ENCODE data around the gene KIR3DL3. TPM values are rescaled to one million over a fixed set of nuclear protein-coding genes. Genes with fewer than 3 reads are reported as not detected.
"Not testable (repeated sequence)": the region's sequence is repeated elsewhere in the genome, so short reads cannot be mapped to it uniquely, and the experiment has no call there.

Gene KIR3DL3
- total RNA-seq, 1 donor, result not detected

DNA sequence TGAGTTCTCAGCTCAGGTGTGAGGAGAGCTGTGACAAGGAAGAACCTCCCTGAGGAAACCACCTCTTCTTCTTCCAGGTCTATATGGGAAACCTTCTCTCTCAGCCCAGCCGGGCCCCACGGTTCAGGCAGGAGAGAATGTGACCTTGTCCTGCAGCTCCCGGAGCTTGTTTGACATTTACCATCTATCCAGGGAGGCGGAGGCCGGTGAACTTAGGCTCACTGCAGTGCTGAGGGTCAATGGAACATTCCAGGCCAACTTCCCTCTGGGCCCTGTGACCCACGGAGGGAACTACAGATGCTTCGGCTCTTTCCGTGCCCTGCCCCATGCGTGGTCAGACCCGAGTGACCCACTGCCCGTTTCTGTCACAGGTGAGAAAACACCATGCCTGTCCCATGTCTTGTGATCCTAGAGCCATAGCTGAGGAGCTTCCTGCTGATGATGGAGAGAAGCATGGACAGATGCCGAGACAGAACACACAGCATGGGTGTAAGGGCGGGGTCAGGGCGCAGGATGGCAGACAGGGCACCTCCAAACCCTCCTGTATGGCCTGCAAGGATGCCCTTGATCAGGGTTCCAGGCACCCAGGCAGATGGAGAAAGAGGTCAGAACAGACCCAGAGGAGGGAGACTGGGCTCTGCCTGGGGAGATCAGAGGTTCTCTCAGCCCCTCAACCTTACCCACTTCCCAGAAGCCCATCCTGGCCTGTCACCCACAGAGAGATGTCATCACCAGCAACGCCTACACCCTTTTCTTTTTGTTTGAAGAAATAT lies 5.4 kb downstream of the KIR3DL3 start:
- TF ChIP-seq, protein P1, sequence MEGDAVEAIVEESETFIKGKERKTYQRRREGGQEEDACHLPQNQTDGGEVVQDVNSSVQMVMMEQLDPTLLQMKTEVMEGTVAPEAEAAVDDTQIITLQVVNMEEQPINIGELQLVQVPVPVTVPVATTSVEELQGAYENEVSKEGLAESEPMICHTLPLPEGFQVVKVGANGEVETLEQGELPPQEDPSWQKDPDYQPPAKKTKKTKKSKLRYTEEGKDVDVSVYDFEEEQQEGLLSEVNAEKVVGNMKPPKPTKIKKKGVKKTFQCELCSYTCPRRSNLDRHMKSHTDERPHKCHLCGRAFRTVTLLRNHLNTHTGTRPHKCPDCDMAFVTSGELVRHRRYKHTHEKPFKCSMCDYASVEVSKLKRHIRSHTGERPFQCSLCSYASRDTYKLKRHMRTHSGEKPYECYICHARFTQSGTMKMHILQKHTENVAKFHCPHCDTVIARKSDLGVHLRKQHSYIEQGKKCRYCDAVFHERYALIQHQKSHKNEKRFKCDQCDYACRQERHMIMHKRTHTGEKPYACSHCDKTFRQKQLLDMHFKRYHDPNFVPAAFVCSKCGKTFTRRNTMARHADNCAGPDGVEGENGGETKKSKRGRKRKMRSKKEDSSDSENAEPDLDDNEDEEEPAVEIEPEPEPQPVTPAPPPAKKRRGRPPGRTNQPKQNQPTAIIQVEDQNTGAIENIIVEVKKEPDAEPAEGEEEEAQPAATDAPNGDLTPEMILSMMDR (IDR thresholded peaks at IDR 0.05; ENCODE audit: insufficient read depth, low read depth, low read length), result no peak
- DNase-seq (ENCODE audit: low read depth), result no peak
- H3K4me3 ChIP-seq (ENCODE audit: low read depth, low read length), result no peak overlapping the region

DNA sequence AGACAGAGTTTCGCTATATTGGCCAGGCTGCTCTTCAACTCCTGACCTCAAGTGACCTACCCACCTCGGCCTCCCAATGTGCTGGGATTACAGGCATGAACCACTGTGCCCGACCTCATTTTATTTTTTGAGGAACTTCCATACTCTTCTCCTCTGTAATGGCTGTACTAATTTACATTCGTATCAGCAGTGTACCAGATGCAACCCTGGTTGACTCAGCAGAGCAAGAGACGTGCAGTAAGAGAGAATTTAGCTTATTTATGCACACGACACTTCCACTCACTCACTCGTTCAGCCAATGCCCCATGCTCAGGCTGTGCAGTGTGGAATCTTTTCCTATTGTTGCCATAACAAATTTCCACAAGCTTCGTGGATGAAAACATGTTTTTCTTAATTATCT lies 6.9 kb downstream of the KIR3DL3 start:
- H3K4me3 ChIP-seq (ENCODE audit: low read depth, low read length), result no peak overlapping the region
- TF ChIP-seq, protein P1 (IDR thresholded peaks at IDR 0.05; ENCODE audit: insufficient read depth, low read depth, low read length), result no peak
- no peak for DNase-seq (ENCODE audit: low read depth)

DNA sequence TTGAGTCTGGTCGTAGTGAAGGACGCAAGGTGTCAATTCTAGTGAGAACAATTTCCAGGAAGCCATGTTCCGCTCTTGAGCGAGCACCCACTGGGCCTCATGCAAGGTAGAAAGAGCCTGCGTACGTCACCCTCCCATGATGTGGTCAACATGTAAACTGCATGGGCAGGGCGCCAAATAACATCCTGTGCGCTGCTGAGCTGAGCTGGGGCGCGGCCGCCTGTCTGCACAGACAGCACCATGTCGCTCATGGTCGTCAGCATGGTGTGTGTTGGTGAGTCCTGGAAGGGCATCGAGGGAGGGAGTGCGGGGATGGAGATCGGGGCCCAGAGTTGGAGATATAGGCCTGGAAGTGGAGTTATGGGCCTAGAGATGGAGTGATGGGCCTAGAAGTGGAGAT lies 14.1 kb downstream of the KIR3DL3 start, which contains the start of gene KIR2DL3:
KIR2DL3 (plus strand) TSS at position 208 of the 400 bp plus-strand sequence; CDS start at position 241, 33 bp downstream.
- DNase-seq (ENCODE audit: low read depth); H3K4me3 ChIP-seq (ENCODE audit: low read depth, low read length): not testable (repeated sequence)

DNA sequence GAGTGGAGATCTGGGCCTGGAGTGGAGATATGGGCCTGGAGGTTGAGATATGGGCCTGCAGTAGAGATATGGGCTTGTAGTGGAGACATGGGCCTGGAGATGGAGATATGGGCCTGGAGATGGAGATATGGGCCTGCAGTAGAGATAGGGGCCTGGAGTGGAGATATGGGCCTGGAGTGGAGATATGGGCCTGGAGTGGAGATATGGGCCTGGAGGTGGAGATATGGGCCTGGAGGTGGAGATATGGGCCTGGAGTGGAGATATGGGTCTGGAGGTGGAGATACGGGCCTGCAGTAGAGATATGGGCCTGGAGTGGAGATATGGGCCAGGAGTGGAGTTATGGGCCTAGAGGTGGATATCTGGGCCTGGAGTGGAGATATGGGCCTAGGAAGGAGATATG lies 14.5 kb downstream of the KIR3DL3 start:
- no peak for DNase-seq (ENCODE audit: low read depth)
- no peak overlapping the region for H3K4me3 ChIP-seq (ENCODE audit: low read depth, low read length)
- TF ChIP-seq, protein P1 (IDR thresholded peaks at IDR 0.05; ENCODE audit: insufficient read depth, low read depth, low read length), result no peak

DNA sequence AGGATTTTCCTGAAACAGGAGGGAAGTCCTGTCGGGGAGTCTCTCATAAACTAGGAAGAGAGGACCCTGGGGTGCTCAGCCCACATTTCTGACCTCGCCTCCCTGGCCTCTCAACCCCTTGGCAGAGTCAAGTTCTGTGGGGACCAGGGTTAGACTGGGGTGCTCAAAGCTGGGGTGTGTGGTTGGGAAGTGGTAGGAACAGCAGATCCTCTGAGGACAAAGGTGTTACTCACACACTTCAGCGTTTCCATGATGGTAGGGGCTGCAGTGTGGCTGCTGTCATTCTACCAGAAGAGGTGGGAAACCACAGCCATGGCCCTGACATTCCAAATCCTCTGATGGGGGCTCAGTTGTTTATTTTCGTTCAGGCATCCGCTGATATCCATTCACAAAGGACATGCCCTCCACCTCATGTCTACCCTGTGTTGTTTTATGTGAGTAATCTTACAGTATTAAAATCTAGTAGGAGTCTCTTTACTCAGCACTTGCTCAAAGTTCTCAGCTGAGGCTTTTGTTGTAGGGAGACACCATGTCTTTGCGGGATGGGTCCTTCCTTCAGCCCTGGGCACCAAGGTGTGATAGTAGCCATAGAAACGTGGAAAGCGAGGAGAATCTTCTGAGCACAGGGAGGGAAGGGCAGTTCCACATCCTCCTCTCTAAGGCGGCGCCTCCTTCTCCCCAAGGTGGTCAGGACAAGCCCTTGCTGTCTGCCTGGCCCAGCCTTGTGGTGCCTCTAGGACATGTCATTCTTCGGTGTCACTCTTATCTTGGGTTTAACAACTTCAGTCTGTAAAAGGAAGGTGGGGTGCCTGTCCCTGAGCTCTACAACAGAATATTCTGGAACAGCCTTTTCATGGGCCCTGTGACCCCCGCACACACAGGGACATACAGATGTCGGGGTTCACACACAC lies 15.6 kb downstream of the KIR3DL3 start:
- DNase-seq (ENCODE audit: low read depth), result no peak
- no peak overlapping the region for H3K4me3 ChIP-seq (ENCODE audit: low read depth, low read length)
- TF ChIP-seq, protein P1 (IDR thresholded peaks at IDR 0.05; ENCODE audit: insufficient read depth, low read depth, low read length), result no peak

DNA sequence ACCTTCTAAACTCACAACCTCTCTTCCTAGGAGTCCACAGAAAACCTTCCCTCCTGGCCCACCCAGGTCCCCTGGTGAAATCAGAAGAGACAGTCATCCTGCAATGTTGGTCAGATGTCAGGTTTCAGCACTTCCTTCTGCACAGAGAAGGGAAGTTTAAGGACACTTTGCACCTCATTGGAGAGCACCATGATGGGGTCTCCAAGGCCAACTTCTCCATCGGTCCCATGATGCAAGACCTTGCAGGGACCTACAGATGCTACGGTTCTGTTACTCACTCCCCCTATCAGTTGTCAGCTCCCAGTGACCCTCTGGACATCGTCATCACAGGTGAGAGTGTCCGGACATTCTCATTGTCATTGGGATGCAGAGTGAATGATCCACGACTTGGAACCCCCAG lies 17.7 kb downstream of the KIR3DL3 start:
- not testable (repeated sequence) for H3K4me3 ChIP-seq (ENCODE audit: low read depth, low read length)

DNA sequence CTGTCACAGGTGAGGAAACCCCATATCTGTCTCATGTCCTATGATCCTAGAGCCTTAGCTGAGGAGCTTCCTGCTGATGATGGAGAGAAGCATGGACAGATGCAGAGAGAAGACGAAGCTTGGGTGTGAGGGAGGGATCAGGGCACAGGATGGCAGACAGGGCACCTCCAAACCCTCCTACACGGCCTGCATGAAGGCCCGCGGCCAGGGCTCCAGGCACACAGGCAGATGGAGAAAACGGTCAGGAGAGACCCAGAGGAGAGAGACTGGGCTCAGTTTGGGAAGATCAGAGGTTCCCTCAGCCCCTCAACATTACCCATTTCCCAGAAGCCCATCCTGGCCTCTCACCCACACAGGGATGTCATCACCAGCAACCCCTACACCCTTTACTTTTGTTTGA lies 19.8 kb downstream of the KIR3DL3 start:
- H3K4me3 ChIP-seq (ENCODE audit: low read depth, low read length); DNase-seq (ENCODE audit: low read depth): not testable (repeated sequence)

More for the DNA sequence above, 17.7 kb downstream of the KIR3DL3 start:
- not testable (repeated sequence) for DNase-seq (ENCODE audit: low read depth)

DNA sequence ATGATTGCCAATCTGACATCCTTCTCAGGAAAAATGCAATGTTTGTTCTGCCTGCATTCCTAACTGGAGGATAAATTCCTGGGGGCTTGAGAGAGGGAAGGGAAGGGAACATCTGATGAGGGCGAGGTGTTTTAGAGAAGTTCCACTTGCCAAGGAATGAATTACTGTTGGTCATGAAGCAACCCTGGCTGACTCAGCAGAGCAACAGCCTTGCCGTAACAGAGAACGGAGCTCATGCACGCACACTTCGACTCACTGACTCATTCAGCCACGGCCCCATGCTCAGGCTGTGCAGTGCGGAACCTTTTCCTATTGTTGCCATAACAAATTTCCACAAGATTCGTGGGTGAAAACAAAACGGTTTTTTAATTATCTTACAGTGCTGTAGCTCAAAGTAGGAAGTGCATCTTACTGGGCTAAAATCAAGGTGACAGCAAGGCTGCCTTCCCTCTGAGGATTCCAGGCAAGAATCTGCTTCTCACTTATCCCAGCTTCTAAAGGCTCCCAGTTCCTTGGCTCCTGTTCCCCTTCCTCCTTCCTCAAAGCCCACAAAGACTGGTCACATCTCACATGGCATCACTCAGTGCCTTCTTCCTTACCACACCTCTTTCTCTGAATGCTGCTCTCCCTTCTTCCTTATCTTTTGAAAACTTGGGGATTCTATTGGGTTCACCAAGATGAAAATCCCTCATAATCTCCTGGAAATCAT lies 23.5 kb downstream of the KIR3DL3 start:
- not testable (repeated sequence) for DNase-seq (ENCODE audit: low read depth); H3K4me3 ChIP-seq (ENCODE audit: low read depth, low read length)

DNA sequence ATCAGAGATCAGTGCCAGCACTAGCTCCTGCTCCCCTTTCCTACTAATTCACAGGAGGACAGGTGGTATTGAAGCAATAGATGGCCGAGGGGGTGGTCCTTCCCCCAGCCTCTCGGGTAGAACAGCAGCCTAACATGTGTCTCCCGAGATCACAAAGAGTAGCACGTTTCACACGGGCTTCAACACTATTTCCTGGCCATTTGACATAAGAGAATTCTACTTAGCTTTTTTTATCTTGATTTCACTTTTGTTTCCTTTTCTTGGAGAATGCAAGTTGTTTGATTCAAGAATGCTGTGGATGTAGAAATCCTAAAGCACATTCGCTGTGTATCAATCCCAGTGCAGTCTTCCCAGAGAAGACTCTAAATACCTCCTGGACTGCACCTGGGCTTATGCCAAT lies 26.0 kb downstream of the KIR3DL3 start:
- not testable (repeated sequence) for H3K4me3 ChIP-seq (ENCODE audit: low read depth, low read length); DNase-seq (ENCODE audit: low read depth)

DNA sequence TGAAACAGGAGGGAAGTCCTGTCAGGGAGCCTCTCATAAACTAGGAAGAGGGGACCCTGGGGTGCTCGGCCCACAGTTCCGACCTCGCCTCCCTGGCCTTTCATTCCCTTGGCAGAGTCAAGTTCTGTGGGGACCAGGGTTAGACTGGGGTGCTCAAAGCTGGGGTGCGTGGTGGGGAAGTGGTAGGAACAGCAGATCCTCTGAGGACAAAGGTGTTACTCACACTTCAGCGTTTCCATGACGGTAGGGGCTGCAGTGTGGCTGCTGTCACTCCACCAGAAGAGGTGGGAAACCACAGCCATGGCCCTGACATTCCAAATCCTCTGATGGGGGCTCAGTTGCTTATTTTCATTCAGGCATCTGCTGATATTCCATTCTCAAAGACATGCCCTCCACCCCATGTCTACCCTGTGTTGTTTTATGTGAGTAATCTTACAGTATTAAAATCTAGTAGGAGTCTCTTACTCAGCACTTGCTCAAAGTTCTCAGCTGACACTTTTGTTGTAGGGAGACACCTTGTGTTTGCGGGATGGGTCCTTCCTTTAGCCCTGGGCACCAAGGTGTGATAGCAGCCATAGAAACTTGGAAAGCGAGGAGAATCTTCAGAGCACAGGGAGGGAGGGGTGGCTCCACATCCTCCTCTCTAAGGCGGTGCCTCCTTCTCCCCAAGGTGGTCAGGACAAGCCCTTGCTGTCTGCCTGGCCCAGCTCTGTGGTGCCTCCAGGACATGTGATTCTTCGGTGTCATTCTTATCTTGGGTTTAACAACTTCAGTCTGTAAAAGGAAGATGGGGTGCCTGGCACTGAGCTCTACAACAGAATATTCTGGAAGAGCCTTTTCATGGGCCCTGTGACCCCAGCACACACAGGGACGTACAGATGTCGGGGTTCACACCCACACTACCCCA lies 32.2 kb downstream of the KIR3DL3 start:
- not testable (repeated sequence) for DNase-seq (ENCODE audit: low read depth); H3K4me3 ChIP-seq (ENCODE audit: low read depth, low read length)

DNA sequence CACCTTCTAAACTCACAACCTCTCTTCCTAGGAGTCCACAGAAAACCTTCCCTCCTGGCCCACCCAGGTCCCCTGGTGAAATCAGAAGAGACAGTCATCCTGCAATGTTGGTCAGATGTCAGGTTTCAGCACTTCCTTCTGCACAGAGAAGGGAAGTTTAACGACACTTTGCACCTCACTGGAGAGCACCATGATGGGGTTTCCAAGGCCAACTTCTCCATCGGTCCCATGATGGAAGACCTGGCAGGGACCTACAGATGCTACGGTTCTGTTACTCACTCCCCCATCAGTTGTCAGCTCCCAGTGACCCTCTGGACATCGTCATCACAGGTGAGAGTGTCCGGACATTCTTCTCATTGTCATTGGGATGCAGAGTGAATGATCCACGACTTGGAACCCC lies 34.3 kb downstream of the KIR3DL3 start:
- H3K4me3 ChIP-seq (ENCODE audit: low read depth, low read length); DNase-seq (ENCODE audit: low read depth): not testable (repeated sequence)

DNA sequence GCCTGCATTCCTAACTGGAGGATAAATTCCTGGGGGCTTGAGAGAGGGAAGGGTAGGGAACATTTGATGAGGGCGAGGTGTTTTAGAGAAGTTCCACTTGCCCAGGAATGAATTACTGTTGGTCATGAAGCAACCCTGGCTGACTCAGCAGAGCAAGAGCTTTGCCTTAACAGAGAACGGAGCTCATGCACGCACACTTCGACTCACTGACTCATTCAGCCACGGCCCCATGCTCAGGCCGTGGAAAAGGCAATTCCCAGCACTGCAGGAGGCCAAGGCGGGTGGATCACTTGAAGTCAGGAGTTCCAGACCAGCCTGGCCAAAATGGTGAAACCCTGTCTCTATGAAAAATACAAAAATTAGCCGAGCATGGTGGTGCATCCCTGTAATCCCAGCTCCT lies 40.0 kb downstream of the KIR3DL3 start:
- not testable (repeated sequence) for H3K4me3 ChIP-seq (ENCODE audit: low read depth, low read length); DNase-seq (ENCODE audit: low read depth)
